Activated naive CD8-positive, alpha-beta T cell (primary cell): Measurements from ENCODE around the gene ANGPT4.
A peak's percentile ranks its signal among the peaks of the same experiment; 100 is the strongest.

Experiments used
- H3K27ac Mint-ChIP-seq: one replicate; pipeline ENCODE4 v1.8.0; 2021; ENCODE audit warnings: mixed read lengths
- H3K27me3 Mint-ChIP-seq: one replicate; pipeline ENCODE4 v1.8.0; 2021; ENCODE audit warnings: mixed read lengths
- H3K36me3 Mint-ChIP-seq: one replicate; pipeline ENCODE4 v1.8.0; 2021; ENCODE audit warnings: mixed read lengths
- H3K4me1 Mint-ChIP-seq: one replicate; pipeline ENCODE4 v1.8.0; 2021; ENCODE audit warnings: low read depth, mixed read lengths
- H3K4me3 Mint-ChIP-seq: one replicate; pipeline ENCODE4 v1.8.0; 2021; ENCODE audit warnings: mild to moderate bottlenecking, mixed read lengths
- H3K9me3 Mint-ChIP-seq: one replicate; pipeline ENCODE4 v1.8.0; 2021; ENCODE audit warnings: low read depth, mixed read lengths

ANGPT4 gene

GRCh38 chr20:920311-920710, 4.2 kb upstream of the ANGPT4 start:
- H3K27me3 Mint-ChIP-seq: peaks cover 1% of the 10 kb centered on the region
- no peak overlapping the region for H3K27ac Mint-ChIP-seq
- H3K4me1 Mint-ChIP-seq: no peaks in the 10 kb centered on the region
- no peaks in the 10 kb centered on the region for H3K36me3 Mint-ChIP-seq
- no peaks in the 10 kb centered on the region for H3K9me3 Mint-ChIP-seq
- no peak overlapping the region for H3K4me3 Mint-ChIP-seq

DNA sequence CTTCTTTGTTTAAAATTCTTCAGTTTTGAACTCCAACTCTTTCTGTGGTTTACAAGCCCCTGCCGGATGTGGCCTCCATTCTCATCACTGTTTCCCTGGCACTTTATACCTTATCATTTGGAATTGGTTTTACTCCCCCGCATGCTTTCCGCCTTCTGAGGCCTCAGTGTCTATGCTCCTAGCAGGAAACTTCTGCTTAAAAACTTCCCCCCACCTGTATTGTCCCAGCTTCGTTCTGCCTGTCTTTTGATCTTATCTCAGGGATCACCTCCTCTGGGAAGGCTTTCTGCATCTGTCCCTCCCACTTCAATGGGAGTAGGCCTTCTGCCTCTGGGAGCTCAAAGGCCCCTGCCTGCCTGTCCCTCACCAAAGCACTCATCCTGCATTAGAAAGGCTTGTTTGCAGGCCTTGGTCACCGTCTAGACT, 3.4 kb upstream of the ANGPT4 start:
- H3K4me1 Mint-ChIP-seq: no peaks in the 10 kb centered on the region
- H3K27ac Mint-ChIP-seq: peak overlapping the region; percentile 18
- H3K36me3 Mint-ChIP-seq: no peaks in the 10 kb centered on the region
- peaks cover 1% of the 10 kb centered on the region for H3K27me3 Mint-ChIP-seq
- H3K9me3 Mint-ChIP-seq: no peaks in the 10 kb centered on the region
- H3K4me3 Mint-ChIP-seq: no peak overlapping the region

DNA sequence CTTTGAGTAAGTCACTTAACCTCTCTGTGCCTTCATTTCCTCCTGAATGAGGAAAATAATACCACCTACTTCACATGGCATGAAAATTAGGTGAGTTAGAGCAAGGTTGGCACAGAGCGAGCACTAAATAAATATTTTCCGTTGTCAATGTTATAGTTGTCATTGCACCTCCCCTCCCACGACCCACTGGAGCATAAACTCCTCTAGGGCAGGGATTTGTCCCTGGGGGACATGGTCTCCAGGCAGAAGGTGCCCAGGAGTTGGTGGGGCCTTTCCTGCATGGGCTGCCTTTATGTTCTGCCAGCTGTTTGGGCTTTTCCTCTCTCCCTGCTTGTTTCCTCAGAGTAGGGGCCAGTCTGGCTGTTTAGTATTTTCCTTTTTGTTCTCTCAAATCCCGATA, 1.3 kb upstream of the ANGPT4 start:
- no peaks in the 10 kb centered on the region for H3K9me3 Mint-ChIP-seq

DNA sequence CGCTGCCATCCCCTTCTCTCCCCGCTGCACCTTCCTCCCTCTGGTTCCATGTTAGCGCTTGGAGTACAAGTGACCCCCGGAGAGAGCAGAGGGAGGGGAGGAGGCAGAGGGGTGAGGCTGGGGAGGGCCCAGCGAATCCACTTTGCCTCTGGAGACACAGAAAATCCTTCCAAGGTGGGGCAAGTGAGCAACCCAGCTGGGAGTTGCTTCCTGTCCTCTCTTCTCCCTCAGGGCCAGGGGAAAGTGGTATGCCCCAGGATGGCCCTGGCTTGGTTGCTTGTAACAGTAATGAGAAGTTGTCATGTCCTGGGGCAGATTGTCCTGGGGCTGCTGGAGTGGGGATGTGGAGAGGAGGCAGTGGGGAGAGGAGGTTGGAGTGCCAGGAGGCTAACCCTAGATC, 691 bp upstream of the ANGPT4 start:
- Mint-ChIP-seq H3K9me3 (no peaks in the 10 kb centered on the region), H3K36me3 (no peaks in the 10 kb centered on the region), H3K4me3 (no peak overlapping the region), H3K27ac (no peak overlapping the region), H3K4me1 (no peaks in the 10 kb centered on the region), H3K27me3 (peaks cover 3% of the 10 kb centered on the region)

More for the DNA sequence above, 1.3 kb upstream of the ANGPT4 start:
- Mint-ChIP-seq H3K36me3 (no peaks in the 10 kb centered on the region), H3K27me3 (peaks cover 3% of the 10 kb centered on the region), H3K4me1 (no peaks in the 10 kb centered on the region), H3K27ac (no peak overlapping the region), H3K4me3 (no peak overlapping the region)

GRCh38 chr20:914727-915498, 1.2 kb downstream of the ANGPT4 start:
- Mint-ChIP-seq H3K27ac (no peak overlapping the region), H3K27me3 (peaks cover 2% of the 10 kb centered on the region), H3K36me3 (no peaks in the 10 kb centered on the region), H3K4me3 (no peak overlapping the region), H3K4me1 (no peaks in the 10 kb centered on the region), H3K9me3 (no peaks in the 10 kb centered on the region)

- no peaks in the 10 kb centered on the region for H3K9me3 Mint-ChIP-seq
- H3K27me3 Mint-ChIP-seq: peaks cover 2% of the 10 kb centered on the region
- H3K4me3 Mint-ChIP-seq: no peak overlapping the region
These were observed 2.8 kb downstream of the ANGPT4 start for GRCh38 chr20:913306-913849.

DNA sequence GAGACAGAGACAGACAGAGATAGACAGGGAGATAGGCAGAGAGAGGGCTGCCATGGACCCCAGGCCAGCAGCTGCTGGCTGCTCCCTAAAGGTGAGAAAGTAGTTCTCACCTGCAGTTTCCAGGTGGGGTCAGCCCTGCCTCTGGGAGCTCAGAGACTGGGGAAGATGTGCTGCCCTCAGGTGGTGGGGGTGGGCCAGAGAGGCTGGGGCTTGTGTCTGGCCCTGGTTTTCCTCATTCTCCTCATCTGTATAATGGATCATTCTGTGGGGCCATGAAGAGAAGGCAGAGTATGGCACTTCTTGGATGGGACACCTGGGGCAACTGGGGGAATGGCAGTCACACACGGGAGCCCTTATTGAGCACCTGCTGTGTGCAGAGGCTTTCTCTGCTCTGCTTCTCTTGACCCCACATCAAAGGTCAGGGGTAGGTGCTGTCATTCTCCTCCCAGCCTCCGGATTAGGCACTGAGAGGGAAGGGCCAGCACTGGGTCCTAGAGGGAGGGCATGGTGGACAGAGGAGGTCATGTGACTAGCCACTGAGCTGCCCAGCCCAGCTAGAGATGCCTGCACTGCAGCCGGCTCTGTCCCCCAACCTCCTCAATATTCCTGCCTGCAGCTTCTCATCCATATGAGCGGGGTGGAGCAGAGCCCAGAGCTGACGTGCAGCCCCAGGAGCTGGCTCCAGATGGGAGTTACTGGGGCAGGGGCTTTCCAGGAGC, 4.1 kb downstream of the ANGPT4 start:
- Mint-ChIP-seq H3K27ac (no peak overlapping the region), H3K27me3 (peaks cover 2% of the 10 kb centered on the region), H3K9me3 (no peaks in the 10 kb centered on the region), H3K4me3 (no peak overlapping the region), H3K4me1 (no peaks in the 10 kb centered on the region), H3K36me3 (no peaks in the 10 kb centered on the region)

More at GRCh38 chr20:913306-913849, 2.8 kb downstream of the ANGPT4 start:
- no peaks in the 10 kb centered on the region for H3K36me3 Mint-ChIP-seq
- no peaks in the 10 kb centered on the region for H3K4me1 Mint-ChIP-seq
- no peak overlapping the region for H3K27ac Mint-ChIP-seq

GRCh38 chr20:910870-911770, 5.0 kb downstream of the ANGPT4 start:
- Mint-ChIP-seq H3K4me3 (no peak overlapping the region), H3K36me3 (no peaks in the 10 kb centered on the region), H3K4me1 (no peaks in the 10 kb centered on the region), H3K27ac (no peak overlapping the region), H3K9me3 (no peaks in the 10 kb centered on the region), H3K27me3 (peaks cover 2% of the 10 kb centered on the region)

- H3K36me3 Mint-ChIP-seq: no peaks in the 10 kb centered on the region
- peaks cover 2% of the 10 kb centered on the region for H3K27me3 Mint-ChIP-seq
- no peak overlapping the region for H3K4me3 Mint-ChIP-seq
These were observed 5.8 kb downstream of the ANGPT4 start for GRCh38 chr20:910132-910869.

GRCh38 chr20:909641-910040, 6.5 kb downstream of the ANGPT4 start:
- H3K4me3 Mint-ChIP-seq: no peak overlapping the region
- peaks cover 2% of the 10 kb centered on the region for H3K27me3 Mint-ChIP-seq
- no peak overlapping the region for H3K27ac Mint-ChIP-seq
- H3K36me3 Mint-ChIP-seq: no peaks in the 10 kb centered on the region
- no peaks in the 10 kb centered on the region for H3K4me1 Mint-ChIP-seq
- no peaks in the 10 kb centered on the region for H3K9me3 Mint-ChIP-seq

More at GRCh38 chr20:910132-910869, 5.8 kb downstream of the ANGPT4 start:
- Mint-ChIP-seq H3K9me3 (no peaks in the 10 kb centered on the region), H3K4me1 (no peaks in the 10 kb centered on the region), H3K27ac (no peak overlapping the region)

DNA sequence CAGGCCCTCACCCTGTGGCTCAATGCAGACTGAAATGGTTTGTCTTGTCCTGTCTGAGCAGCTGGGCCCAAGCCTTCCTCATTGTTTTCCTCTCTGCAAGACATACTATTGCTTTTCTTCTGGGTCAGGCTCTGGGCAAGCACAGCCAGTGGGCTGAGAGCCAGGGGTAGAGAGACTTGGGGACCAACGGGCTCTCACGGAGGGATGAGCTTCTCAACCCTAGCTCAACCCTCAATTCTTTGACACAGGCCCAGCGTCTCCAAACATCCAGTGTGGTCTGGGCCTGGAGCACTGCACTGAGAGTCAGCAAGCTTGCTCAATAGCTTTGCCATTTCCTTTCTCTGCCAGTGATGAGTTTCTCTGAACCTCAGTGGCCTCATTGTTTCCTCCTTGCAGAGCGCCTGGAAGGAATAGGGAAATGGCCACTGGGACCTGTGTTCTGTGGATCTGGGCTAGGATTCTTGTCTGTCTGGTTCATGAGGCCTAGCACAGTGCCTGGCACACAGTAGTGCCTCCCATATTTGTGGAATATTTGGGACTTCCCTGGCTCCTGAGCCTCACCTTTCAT, 9.3 kb downstream of the ANGPT4 start:
- H3K4me3 Mint-ChIP-seq: no peak overlapping the region
- no peaks in the 10 kb centered on the region for H3K36me3 Mint-ChIP-seq
- no peak overlapping the region for H3K27ac Mint-ChIP-seq
- no peaks in the 10 kb centered on the region for H3K9me3 Mint-ChIP-seq
- no peaks in the 10 kb centered on the region for H3K4me1 Mint-ChIP-seq
- H3K27me3 Mint-ChIP-seq: no peaks in the 10 kb centered on the region

- Mint-ChIP-seq H3K4me3 (no peak overlapping the region), H3K27ac (no peak overlapping the region), H3K27me3 (no peaks in the 10 kb centered on the region), H3K4me1 (no peaks in the 10 kb centered on the region), H3K36me3 (no peaks in the 10 kb centered on the region), H3K9me3 (no peaks in the 10 kb centered on the region)
These were observed 10.1 kb downstream of the ANGPT4 start for GRCh38 chr20:906001-906520.

DNA sequence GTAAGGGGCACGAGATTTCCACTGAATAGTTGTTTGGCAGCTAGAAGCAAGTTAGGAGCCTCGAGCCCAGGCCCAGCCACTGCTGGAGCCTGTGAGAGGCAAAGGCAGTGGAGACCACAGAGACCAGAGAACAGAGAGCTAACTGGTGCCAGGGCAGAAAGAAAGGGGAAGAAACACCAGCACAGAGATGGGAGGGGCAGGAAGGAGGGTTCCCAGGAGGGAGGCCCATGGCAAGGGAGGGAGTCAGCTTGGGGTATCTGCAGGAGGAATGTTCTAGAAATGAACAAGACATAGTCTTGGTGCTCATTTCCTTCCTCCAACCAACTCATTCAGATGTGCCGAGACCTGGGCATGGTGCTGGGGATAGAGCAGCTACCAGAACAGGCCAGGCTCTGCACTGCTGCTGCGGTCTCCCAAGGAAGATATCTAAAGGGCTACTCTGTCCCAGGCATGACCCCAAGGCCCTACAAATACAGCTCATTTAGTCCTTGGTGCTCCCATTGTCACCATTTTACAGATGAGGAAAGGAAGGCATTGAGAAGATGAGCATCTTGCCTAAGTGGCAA, 10.7 kb downstream of the ANGPT4 start:
- H3K36me3 Mint-ChIP-seq: no peaks in the 10 kb centered on the region
- no peaks in the 10 kb centered on the region for H3K9me3 Mint-ChIP-seq
- H3K27me3 Mint-ChIP-seq: no peaks in the 10 kb centered on the region
- no peaks in the 10 kb centered on the region for H3K4me1 Mint-ChIP-seq
- no peak overlapping the region for H3K4me3 Mint-ChIP-seq
- H3K27ac Mint-ChIP-seq: no peak overlapping the region
